HepG2 (cell line): ENCODE results near the gene TIMM10. TPM values are rescaled to one million over a fixed set of nuclear protein-coding genes. Genes with fewer than 3 reads are reported as not detected.
A peak's percentile ranks its signal among the peaks of the same experiment; 100 is the strongest.

Source experiments
- BCL6 ChIP-seq: IDR thresholded peaks from 2 replicates; pipeline ENCODE4 v1.6.1; 2016; ENCODE audit warnings: missing genetic modification reagents, missing compliant biosample characterization
- FOXC1 ChIP-seq: sonication (generic); formaldehyde crosslinking; IDR thresholded peaks from 2 replicates; pipeline ENCODE4 v1.8.0; 2022; ENCODE audit warnings: mild to moderate bottlenecking, missing genetic modification reagents, borderline replicate concordance
- JDP2 ChIP-seq: sonication (generic); formaldehyde crosslinking; IDR thresholded peaks from 2 replicates; pipeline ENCODE4 v1.8.1; 2022; ENCODE audit warnings: missing genetic modification reagents, borderline replicate concordance
- MYPOP ChIP-seq: sonication (generic); formaldehyde crosslinking; IDR thresholded peaks from 2 replicates; pipeline ENCODE4 v1.8.1; 2023; ENCODE audit warnings: mild to moderate bottlenecking, moderate library complexity, missing genetic modification reagents
- NFYB ChIP-seq: sonication (generic); formaldehyde crosslinking; IDR thresholded peaks from 2 replicates; pipeline ENCODE4 v1.4.0; 2020; ENCODE audit warnings: missing genetic modification reagents
- PHF20 ChIP-seq: sonication (generic); formaldehyde crosslinking; IDR thresholded peaks from 2 replicates; pipeline ENCODE4 v1.5.0; 2020; ENCODE audit warnings: mild to moderate bottlenecking, missing genetic modification reagents
- PHF5A ChIP-seq: IDR thresholded peaks from one replicate; pipeline ENCODE4 v1.6.1; 2018; ENCODE audit warnings: low read depth, missing genetic modification reagents; ENCODE audit not compliant: unreplicated experiment
- REXO4 ChIP-seq: sonication (generic); formaldehyde crosslinking; IDR thresholded peaks from 2 replicates; pipeline ENCODE4 v1.8.0; 2022; ENCODE audit warnings: missing genetic modification reagents, mild to moderate bottlenecking, borderline replicate concordance
- SSRP1 ChIP-seq: IDR thresholded peaks from 2 replicates; pipeline ENCODE4 v1.6.1; 2016; ENCODE audit warnings: control low read depth
- TAF1 ChIP-seq: sonication (generic); formaldehyde crosslinking; IDR thresholded peaks from 2 replicates; pipeline ENCODE4 v1.4.0; 2020; ENCODE audit warnings: missing genetic modification reagents
- UBTF ChIP-seq: sonication (generic); formaldehyde crosslinking; IDR thresholded peaks from 2 replicates; pipeline ENCODE4 v1.4.0; 2020; ENCODE audit warnings: mild to moderate bottlenecking, missing genetic modification reagents
- ZBTB4 ChIP-seq: sonication (generic); formaldehyde crosslinking; IDR thresholded peaks from 2 replicates; pipeline ENCODE4 v1.4.0; 2020; ENCODE audit warnings: missing genetic modification reagents, mild to moderate bottlenecking, borderline replicate concordance
- ZFP36L1 ChIP-seq: sonication (generic); formaldehyde crosslinking; IDR thresholded peaks from 2 replicates; pipeline ENCODE4 v1.8.0; 2022; ENCODE audit warnings: mild to moderate bottlenecking, missing genetic modification reagents, moderate library complexity
- ZNF331 ChIP-seq: sonication (generic); formaldehyde crosslinking; IDR thresholded peaks from 2 replicates; pipeline ENCODE4 v1.4.0; 2020; ENCODE audit warnings: missing genetic modification reagents
- ZNF501 ChIP-seq: sonication (generic); formaldehyde crosslinking; IDR thresholded peaks from 2 replicates; pipeline ENCODE4 v1.5.1; 2020; ENCODE audit warnings: mild to moderate bottlenecking, moderate library complexity, missing genetic modification reagents
- ZNF768 ChIP-seq: sonication (generic); formaldehyde crosslinking; IDR thresholded peaks from 2 replicates; pipeline ENCODE4 v1.4.0; 2020; ENCODE audit warnings: missing genetic modification reagents
- ZNF770 ChIP-seq: sonication (generic); formaldehyde crosslinking; IDR thresholded peaks from 2 replicates; pipeline ENCODE4 v1.5.0; 2020; ENCODE audit warnings: mild to moderate bottlenecking, missing genetic modification reagents
- ZNF878 ChIP-seq: sonication (generic); formaldehyde crosslinking; IDR thresholded peaks from 2 replicates; pipeline ENCODE4 v1.8.1; 2023; ENCODE audit warnings: mild to moderate bottlenecking, missing genetic modification reagents, moderate library complexity
- ZSCAN25 ChIP-seq: sonication (generic); formaldehyde crosslinking; IDR thresholded peaks from 2 replicates; pipeline ENCODE4 v1.8.0; 2022; ENCODE audit warnings: mild to moderate bottlenecking, missing genetic modification reagents
- polyA plus RNA-seq, 8 experiments: library from polyadenylated mRNA; depleted of rRNA in 3 of 8; stranded (reverse) in 7 of 8; unstranded in 1 of 8; fragments of >200 nt; fragmentation: Illumina TruSeq in 4 of 8; extraction: Trizol in 4 of 8; gene quantifications; 2 replicates each; pipeline versions ENCODE4 v1.2.1 to v1.2.3, GENCODE V29; 2011 to 2016; ENCODE audit warnings: low read depth in 4 of 8, missing spikeins in 1 of 8, mixed read lengths in 1 of 8; ENCODE audit not compliant: insufficient read depth in 1 of 8
- total RNA-seq, 5 experiments: library from RNA; depleted of rRNA; stranded (reverse); fragments of >200 nt; fragmentation: Illumina TruSeq; extraction: Trizol; gene quantifications; 2 replicates each; pipeline ENCODE4 v1.2.3, GENCODE V29; 2016; ENCODE audit warnings: low read depth in 1 of 5

TIMM10 gene
- total and polyA plus RNA-seq, 2 of the 13 experiments (the other 11 are each of a cell fraction or from before 2014, with no cell fraction given), result 67.8 to 82.2 TPM

- TF ChIP-seq PHF5A (CRISPR knock-in tag) (no peak), ZNF770 (CRISPR knock-in tag) (peak; percentile 52; the same call in 1 of the 2 replicates), REXO4 (no peak), SSRP1 (peak; percentile 28; the same call in 1 of the 2 replicates), ZNF501 (CRISPR knock-in tag) (peak; percentile 62; the same call in 1 of the 2 replicates), NFYB (CRISPR knock-in tag) (no peak), ZNF768 (CRISPR knock-in tag) (peak; percentile 94; the same call in 1 of the 2 replicates), ZFP36L1 (CRISPR knock-in tag) (no peak), BCL6 (no peak), MYPOP (no peak), PHF20 (CRISPR knock-in tag) (no peak), ZSCAN25 (no peak), JDP2 (CRISPR knock-in tag) (no peak), ZNF878 (CRISPR knock-in tag) (no peak), ZBTB4 (CRISPR knock-in tag) (no peak), FOXC1 (CRISPR knock-in tag) (no peak), UBTF (CRISPR knock-in tag) (peak; percentile 26; the same call in 1 of the 2 replicates), TAF1 (no peak), ZNF331 (CRISPR knock-in tag) (0 out of 2 replicates have a peak, but pooled peaks have one; percentile 4)
Observed at GRCh38 chr11:57480409-57481137, 50.0 kb downstream of the TIMM10 start (continued).
